AG09319 (cell line): ENCODE data around the gene ETNK1.
"Not testable (repeated sequence)": the region's sequence is repeated elsewhere in the genome, so short reads cannot be mapped to it uniquely, and the experiment has no call there.

Source experiments
- DNase-seq: peaks from one replicate; pipeline ENCODE4 v3.0.0-alpha.2; 2010; ENCODE audit warnings: low read depth; ENCODE audit errors: extremely low read depth
- TF ChIP-seq, protein P1 (sequence below): IDR thresholded peaks from 2 replicates; pipeline ENCODE4 v1.5.1; 2011; ENCODE audit warnings: low read depth, mild to moderate bottlenecking, inconsistent platforms, low read length, moderate library complexity

ETNK1 gene

DNA sequence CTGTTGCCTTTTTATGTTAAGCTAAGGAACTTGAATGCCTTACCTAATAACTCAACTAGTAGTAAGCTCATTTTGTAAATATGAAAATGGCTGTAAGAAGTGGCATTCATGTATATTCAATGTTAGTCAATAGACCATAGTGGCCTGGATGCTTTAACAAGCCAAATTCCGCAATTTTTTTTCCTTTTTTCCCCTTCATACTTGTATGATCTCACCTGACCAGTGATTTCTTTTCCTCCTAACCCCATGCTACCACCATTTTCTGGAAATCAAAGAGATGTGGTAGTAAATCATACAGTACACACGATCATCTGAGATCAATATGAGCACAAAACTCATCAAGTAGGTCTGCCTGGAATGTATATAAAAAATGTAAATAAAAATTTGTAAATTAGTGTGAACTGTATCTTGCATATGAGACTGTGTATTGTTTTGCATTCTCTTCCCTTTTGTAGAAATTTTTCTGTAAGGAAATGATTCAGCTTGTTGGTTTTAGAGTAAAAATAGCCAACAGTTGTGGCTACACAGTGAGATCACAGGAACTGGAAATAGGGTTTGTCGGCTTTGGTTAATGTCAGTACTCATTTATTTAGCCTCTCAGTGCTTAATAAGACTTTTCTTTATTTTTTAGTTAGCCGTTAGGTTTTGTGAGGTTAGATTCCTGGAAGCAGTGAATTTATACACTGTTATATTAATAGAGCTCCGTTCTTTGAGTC lies 62.5 kb downstream of the ETNK1 start:
- peak; percentile 5 for DNase-seq
- TF ChIP-seq, protein P1, sequence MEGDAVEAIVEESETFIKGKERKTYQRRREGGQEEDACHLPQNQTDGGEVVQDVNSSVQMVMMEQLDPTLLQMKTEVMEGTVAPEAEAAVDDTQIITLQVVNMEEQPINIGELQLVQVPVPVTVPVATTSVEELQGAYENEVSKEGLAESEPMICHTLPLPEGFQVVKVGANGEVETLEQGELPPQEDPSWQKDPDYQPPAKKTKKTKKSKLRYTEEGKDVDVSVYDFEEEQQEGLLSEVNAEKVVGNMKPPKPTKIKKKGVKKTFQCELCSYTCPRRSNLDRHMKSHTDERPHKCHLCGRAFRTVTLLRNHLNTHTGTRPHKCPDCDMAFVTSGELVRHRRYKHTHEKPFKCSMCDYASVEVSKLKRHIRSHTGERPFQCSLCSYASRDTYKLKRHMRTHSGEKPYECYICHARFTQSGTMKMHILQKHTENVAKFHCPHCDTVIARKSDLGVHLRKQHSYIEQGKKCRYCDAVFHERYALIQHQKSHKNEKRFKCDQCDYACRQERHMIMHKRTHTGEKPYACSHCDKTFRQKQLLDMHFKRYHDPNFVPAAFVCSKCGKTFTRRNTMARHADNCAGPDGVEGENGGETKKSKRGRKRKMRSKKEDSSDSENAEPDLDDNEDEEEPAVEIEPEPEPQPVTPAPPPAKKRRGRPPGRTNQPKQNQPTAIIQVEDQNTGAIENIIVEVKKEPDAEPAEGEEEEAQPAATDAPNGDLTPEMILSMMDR = no peak

DNA sequence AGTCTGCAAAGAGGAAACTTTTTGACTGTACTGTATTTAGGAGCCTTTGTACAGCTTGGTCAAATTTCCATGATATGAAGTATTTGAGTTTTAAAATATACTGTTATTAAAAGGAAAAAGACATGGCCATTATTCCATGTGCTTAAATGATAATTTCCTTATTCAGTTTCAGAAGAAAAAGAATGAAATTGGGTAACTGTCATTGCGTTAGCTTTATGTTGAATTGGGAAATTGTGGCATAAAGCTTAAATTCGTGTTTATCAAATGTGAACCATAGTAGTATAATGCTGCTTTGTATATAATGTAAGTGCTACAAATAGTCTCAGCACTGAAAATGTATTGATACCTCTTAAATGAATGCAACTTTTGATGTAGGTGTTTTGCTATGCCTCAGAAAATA lies 64.9 kb downstream of the ETNK1 start:
- DNase-seq = no peak
- TF ChIP-seq, protein P1 = no peak

DNA sequence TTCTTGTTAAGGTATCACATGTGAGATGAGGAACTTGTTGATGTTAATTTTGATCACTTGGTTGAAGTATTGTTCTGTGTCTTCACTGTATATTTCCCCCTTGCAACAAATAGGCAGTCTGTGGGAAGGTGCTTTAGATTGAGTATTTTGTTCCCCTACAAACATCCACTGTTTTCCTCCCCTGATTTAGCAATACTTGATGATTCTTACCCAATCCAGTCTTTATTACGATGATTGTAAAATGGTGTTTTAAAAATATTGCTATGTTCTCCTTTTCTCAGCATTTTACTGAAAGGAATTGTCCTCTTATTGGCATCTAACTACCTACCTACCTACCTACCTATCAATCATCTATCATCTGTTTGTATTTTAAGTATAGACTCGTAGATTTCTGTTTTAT lies 66.3 kb downstream of the ETNK1 start:
- no peak for DNase-seq
- TF ChIP-seq, protein P1 = no peak

DNA sequence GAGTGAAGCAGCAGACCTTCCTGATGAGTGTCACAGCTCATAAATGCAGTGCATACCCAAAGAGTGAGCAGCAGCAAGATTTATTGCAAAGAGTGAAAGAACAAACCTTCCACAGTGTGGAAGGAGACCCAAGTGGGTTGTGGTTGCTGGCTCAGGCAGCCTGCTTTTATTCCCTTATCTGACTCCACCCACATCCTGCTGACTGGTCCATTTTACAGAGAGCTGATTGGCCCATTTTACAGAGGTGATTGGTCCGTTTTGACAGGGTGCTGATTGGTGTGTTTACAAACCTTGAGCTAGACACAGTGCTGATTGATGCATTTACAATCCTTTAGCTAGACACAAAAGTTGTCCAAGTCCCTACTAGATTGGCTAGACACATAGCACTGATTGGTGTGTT lies 67.5 kb downstream of the ETNK1 start:
- DNase-seq = not testable (repeated sequence)

DNA sequence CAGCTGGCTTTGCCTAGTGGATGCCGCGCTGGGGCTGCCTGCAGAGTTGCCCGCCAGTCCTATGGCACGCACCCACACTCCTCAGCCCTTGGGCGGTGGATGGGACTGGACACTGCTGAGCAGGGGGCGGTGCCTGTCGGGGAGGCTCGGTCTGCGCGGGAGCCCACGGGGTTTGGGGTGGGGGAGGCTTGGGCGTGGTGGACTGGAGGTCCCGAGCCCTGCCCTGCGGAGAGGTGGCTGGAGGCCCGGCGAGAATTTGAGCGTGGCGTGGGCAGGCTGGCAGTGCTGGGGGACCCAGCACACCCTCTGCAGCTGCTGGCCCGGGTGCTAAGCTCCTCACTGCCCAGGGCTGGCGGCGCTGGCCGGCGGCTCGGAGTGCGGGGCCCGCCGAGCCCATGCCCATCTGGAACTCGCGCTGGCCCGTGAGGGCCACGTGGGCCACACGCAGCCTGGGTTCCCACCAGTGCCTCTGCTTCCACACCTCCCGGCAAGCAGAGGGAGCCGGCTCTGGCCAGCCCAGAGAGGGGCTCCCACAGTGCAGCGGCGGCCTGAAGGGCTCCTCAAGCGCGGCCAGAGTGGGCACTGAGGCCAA lies 68.1 kb downstream of the ETNK1 start:
- no peak for DNase-seq
- TF ChIP-seq, protein P1 = no peak

DNA sequence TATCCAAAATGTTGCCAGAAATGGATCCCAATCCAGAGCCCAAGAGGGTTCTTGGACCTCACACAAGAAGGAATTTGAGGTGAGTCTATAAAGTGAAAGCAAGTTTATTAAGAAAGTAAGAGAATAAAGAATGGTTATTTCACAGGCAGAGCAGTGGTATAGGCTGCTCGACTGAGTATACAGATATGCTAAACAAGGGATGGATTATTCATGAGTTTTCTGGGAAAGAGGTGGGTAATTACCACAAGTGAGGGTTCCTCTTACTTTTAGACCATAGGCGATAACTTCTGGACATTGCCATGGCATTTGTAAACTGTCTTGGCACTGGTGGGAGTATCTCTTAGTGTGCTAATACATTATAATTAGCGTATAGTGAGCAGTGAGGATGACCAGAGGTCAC lies 73.6 kb downstream of the ETNK1 start:
- DNase-seq = no peak
- TF ChIP-seq, protein P1 = no peak

DNA sequence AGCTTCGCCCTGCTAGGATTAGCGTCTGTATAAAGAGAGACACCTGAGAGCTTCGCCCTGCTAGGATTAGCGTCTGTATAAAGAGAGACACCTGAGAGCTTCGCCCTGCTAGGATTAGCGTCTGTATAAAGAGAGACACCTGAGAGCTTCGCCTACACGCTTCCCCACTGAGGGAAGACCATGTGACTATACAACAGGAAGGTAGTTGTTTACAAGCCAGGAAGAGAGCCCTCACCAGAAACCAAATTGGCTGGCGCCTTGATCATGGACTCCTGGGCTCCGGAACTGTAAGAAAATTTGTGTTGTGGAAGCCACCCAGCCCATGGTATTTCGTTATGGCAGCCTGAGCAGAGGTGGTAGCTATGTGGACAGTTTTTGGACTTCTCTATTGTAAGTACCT lies 74.7 kb downstream of the ETNK1 start:
- DNase-seq = not testable (repeated sequence)

DNA sequence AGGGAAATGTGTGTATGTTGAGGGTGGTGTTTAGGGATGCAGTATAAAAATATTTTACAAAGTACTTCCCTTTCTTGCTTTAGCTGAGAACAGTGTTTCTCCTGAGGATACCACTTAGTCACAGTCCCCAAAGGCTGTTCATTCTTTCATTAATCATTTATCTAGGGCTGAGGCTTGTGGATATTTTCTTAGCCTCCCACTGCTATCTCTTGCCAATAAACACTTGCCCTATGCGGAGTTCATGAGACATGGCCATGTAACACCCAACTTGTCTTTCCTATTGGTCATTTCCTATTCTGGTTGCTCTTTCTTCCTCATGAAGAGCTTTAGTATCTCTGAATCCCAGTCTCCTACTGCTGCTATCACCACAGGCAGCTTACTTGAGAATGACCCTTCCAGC lies 75.1 kb downstream of the ETNK1 start:
- no peak for DNase-seq
- TF ChIP-seq, protein P1 = no peak

DNA sequence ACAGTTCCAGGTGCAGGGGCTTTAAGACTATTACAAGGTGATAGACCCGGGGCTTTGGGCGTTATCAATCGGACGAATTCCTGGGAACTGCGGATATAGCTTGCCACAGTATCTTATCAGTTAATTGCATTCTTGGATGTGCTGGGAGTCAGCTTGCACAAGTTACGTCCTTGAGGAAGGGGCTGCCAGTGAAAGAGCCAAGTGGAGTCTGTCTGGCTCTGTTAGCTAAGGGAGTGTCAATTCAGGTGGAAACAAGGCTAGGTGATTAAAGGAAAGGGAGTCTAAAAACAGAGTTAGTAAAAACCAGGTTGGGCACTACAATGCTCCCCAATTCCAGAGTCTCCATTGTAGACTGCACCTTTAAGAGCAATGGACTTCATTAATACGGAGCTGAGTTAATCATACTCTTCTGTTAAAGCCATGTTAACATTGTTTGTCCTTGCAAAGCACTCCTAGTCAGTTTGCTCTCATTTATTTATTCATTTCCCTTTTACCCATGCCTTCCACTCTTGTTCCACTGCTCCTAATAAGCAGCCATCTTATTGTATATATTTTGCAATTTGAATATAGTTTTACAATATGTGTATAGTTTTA lies 76.3 kb downstream of the ETNK1 start:
- DNase-seq = not testable (repeated sequence)
